HG02759 (cell line): ENCODE data around the gene ZBTB16.

ENCODE experiments used
- ATAC-seq: cut with Tn5 transposase; IDR thresholded peaks from one replicate; pipeline ENCODE4 v1.9.1; 2021; ENCODE audit warnings: mild to moderate bottlenecking, moderate library complexity; ENCODE audit not compliant: unreplicated experiment

Gene ZBTB16

DNA sequence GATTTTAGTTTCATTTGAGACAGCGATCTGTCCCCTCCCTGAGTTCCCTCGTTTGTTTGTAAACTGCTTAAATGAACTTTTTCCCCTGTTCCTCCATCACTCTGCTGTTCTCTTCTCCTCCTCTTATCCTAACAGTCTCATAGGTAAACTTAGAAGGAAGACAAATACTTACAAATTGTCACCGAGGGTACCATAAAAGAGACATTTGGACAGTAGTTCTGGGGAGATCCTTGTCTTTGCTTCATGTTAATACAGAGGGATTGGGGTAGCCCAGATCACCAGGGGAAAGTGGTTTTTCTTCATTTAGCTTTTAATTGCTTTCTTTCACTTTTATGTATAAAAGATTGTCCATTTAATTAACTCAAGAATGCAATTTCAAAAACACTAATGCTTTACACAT is 46.1 kb downstream of the ZBTB16 start:
- no peak for ATAC-seq

DNA sequence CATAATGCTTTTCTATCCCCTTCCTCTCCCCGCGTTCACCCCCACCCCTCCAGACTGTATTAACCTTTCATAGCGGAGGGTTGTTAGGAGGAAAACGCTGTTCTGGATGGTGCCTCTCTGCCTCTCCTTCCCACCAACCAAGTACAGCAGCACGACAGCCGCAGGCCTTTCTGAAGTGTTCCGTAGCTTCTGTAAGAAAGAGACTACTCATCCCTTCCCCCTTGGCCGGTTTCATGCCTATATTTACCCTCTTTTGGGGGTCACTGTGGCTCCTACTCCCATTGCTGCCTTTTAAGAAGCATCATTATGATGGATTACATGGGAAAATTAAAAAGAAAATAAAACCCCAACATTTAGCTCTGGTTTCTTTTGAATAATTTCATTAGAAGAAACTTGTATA is 46.5 kb downstream of the ZBTB16 start:
- no peak for ATAC-seq

DNA sequence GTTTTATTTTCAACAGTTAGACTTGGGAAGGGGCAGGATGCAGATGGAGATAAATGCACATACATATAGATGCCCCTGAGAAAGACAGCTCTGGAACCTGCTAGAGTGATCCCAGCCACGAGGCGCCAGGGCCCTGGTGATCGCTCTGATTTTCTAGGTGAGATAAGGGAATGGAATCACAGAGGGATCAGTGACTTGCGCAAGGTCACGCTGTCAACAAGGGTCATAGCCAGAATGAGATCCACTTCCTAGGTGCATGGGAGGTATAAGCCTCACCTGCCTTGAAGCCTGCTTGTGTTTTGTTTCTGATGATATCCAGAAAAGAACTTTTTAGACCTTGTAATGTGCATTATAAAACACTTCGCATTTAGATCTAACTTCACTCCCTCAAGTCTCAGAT is 47.5 kb downstream of the ZBTB16 start:
- no peak for ATAC-seq

DNA sequence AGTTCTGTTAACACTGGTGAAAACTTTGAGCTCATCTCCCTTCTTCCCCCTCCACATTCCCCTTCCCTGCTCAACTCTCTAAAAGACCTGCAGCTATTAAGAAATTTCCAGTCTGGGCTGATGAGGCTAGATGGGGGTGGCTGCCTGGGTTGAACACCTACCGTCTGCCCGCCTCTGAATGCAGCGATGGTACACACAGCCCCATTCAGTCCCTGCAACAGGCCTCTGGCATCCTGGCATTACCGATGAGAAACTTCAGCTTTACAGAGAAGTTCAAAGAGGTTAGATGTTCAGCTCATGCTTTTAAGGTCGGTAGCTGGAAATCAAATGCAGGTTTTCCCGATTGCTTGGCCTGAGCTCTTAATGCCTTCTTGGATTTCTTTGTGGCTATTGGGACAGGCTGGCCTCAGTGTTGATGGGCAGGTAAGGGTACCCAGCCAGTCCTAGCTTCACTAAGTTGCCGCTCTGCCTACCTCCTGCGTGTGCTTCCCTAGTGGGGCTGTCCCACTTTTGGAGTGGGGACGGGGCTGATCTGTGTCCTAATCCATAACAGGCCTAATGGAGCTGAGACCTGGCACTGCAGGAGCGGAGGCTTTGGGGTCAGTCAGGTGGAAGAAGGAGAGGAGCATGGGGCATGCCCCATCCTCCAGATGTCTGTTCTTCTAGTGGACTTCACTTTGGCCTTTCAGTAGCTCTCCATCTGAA is 49.1 kb downstream of the ZBTB16 start:
- no peak for ATAC-seq

DNA sequence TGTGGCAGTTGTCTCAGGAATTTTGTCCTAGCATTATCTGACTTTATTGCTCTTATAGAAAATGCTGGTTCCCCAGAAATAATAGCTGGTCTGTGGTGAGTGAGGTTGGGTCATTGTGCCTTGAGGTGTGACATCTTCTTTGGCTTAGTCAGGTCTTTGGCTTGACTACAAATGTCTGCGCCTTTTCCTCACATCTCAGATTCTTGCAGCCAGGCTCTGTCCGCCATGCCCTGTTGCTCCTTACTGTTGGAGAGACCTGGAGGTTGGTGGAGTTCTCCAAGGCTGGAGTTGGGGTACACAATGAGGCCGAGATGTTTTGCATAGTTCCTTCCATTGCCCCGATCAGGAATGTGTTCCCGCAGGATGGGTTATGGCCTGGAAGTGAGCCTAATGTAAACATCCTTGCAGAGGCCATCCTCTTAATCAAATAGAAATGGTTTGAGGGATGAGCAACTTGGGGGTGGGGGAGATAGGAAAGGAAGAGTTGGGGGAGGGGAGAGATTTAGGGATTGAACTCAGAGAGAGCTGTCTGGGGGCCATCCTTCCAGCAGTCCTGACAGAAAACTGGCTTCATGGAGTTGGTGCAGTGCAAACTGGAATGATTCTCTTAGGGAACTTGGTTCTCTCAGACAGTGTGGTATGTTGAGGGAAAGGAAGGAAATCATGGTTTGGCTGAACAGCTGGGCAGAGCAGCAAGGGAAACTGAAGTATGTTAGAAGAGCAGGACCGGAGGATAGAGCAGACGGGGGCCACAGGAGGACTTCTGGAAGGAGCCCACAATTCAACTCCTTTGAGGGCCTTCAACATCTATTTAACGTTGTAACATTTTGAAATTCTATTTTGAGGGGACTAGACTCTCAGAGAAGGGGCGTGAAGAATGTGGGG is 49.9 kb downstream of the ZBTB16 start:
- ATAC-seq: no peak

DNA sequence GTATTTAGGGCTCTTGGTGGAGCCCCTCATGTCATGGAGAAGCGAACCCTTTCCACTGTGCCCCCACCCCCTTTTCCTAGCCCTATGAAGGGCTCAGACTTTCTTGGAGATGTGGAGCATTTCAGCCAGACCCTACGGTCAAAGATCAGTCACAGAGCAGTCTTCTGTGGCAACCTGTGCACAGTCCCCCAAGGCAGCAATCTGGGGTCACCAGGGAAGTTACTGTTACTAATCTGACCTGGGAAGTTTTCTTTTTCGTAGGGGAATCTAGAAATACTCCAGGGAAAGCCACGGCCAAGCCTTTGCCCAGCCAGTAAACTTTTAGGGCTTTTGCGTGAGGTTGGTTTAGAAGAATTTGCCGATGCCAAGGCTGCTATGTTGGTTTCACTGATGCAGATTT is 50.6 kb downstream of the ZBTB16 start:
- ATAC-seq: no peak

DNA sequence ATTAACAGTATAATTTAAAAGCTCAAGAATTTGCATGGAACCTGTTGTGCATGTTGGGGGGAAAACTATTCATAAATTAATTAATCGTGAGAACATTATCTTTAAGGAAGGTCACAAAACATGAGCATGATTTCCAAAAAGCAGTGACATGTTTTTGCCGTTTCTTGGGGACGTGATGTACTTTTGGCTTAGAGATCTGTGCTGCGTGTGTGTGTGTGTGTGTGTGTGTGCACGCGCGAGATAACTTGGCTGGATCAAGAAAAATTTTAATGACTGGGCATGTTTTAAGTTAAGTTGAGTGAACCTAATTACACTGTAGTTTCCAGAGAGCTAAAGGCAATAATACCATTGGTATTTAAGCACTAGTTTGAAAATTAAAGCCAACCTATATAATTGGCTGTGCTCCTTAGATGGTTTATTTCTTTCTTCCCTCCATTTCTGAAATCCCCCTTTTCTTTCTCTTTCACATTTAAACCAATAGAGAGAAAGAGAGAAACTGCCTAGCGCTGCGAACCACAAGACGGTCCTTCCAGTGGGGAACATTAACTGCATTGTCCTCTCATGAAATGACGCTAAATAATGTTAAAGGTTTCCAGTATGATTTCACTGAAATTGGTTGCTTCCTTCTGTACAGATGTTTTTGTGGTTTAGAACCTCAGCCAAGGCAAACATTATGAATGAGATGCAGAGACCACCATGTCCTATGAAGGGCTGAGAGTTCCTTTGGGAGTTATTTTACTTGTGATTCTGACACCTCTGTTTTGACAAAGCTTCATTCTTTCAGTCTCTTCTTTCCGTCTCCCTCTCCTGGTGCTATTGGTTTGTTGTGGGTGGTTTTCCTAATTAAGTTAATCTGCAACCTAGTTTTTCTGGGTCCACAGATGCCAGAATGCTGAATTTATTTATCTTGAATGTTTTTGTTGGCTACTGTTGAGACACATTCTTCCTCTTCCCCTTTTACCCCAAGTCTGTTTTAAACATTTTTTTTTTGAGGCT is 51.7 kb downstream of the ZBTB16 start:
- ATAC-seq: no peak

DNA sequence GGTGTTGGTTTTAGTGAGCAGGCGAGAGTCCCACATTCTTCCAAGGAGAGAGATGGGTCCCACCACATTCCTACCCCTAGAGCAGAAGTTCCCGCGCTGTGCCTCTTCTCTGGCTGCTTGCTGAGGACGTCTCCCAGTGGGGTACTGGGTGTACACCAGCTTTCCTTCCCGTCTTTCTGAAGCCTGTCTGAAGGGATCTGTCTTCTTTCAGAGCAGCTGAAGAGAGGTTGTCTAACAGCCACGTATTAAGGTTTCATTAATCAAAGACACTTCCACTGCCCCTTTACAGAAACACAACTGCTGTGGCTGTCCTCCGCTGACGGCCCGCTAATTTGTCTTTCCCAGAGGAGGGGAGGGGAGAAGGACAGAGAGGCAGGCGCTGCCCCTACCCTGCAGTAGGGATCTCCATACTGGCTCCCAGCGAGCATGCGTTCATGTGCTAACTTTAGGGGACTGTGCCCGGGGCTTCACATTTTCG is 56.0 kb downstream of the ZBTB16 start:
- ATAC-seq: no peak

DNA sequence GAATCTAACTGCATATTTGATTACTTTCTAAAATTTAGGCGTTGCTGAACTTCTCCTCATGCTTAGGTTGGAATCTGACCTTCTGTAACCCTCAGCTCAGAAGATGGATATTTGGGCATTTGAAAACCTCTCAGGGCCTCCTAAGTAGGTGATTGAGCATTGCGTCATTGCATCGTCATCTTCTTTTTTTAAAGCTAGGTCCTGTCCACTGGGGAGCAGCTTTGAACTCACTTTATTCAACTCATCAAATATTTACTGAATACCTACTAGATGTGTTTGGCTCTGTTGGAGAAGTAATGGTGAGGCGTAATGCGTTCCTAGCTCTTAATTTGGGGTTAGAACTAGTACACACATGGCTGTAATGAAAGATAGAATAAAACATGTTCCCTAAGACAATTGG is 56.8 kb downstream of the ZBTB16 start:
- no peak for ATAC-seq

DNA sequence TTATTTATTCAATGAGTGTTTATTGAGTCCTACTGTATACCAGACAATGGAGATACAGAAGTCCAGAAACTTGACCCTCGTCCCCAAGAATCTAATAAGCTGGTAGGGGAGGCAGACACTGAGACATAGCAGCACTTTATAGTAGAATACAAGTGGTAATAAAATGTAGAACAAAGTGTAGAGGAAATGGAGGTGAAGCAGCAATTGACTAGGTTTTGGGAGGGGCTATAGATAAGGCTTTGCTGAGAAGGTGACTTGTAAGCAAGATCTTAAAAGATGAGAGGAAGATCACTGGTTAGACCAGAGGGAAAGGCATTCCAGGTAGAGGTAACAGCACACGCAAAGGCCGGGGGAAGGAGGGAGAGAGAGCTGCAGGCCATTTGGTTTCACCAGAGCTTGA is 57.3 kb downstream of the ZBTB16 start:
- ATAC-seq: no peak

DNA sequence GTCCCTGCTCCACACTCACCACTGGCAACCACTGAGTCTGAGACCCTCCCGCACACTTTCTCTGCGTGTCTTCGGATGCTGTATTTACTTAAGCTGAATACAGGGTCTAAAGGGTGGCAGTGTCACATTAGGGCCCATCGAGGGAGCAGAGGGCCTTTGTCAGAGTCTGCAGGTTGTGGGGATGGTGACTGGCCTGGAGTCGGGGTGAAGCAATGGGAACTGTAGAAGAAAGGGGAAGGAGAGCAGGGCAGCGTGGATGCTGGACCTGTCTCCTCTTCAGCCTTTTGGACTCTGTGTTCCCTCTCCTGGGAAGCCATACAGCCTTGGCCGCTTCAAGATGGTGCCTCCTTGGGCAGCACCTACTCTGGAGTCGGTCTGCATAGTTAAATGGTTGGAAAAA is 61.1 kb downstream of the ZBTB16 start:
- ATAC-seq: no peak

DNA sequence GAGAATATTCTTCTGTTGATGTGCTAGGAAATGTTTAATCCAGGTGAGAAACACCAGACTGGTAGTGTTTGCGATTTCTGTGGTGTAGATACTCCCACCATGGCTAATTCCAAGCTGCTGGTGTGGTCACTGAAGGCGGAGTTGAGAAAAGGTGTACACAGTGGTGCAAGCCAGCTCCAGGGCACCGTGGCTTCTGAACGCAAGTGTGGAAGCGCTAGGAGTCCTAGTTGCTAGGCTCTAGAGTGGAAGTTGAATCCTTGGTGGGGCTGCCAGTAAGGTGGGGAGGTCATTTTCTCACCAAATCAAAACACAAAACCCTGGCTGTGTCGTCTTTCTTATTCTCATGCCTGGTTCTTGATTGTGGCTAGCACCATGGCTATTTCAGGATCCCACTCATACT is 61.6 kb downstream of the ZBTB16 start:
- no peak for ATAC-seq

DNA sequence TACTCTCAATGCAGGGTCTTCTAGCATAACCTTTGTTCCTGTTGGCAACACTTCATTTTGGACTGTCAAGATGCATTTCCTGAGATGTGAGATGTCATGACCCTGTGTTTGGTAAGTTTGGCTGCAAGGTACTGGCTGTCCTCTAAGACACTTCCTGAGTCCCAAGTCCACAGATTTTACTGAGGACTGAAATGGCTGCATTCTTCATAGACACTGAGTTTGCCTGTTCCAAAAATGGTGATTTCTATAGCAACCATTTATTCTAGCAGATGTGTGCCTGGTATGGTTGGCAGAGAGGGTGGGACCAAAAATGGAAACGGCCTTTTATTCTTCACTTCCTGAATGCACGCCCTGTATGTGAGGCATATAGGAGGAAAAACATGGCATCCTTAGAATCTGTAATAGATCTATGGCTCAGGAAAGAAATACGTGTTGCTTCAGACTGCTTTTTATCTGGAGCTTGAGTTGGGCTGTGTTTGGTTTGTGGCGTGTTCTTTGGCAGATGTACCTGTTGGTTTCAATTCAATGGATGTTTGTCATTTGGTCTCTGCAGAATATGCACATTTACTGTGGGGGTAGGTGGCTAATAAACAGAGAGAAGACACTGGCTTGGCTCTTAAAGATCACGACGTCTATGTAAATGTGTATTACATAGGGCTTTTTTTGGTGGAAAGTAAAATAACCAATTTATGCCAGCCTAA is 62.4 kb downstream of the ZBTB16 start:
- ATAC-seq: no peak

DNA sequence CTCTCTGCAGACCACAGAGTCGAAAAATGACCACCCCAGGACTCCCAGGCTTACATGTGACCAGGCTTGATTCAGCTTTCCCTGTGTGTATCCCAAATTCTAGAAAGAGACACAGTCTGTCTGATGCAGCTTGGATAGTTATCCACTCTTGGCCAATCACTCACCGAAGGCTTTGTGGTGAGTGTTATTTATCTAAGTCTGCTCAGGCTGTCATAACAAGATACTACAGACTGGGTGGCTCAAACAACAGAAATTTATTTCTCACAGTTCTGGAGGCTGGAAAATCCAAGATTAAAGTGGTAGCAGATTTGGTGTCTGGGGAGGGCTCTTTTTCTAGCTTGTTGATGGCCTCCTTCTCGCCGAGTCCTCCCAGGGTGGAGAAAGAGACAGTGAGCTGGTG is 63.2 kb downstream of the ZBTB16 start:
- ATAC-seq: no peak

DNA sequence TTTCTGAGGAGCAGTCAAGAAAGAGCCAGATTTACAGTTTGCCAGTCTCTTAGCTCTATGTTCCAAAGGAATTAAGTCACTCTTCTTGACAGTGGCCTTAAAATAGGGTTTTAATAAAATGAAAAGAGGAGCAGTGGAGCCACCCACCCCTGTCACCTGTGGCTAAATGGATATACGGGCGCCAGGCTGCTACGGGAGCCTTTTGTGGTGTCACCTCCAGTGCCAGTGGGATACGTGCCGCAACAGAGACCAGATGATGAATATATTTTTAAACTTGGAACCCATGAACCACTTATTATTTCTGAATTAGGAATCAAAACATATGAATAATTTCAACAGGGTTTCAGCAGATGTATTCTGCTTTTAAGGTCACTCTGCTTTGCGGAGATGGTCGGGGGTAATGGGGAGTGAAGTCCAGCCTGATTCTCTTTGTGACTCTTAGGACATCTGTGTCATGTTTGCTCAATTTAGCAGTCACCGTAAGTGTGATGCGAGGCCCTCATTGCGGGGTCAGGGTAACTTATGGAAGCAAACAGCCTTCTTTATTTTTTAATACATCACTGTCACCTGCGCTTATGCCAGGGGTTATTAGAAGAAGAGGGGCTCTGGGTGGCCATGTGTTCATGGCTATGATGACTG is 64.3 kb downstream of the ZBTB16 start:
- no peak for ATAC-seq

DNA sequence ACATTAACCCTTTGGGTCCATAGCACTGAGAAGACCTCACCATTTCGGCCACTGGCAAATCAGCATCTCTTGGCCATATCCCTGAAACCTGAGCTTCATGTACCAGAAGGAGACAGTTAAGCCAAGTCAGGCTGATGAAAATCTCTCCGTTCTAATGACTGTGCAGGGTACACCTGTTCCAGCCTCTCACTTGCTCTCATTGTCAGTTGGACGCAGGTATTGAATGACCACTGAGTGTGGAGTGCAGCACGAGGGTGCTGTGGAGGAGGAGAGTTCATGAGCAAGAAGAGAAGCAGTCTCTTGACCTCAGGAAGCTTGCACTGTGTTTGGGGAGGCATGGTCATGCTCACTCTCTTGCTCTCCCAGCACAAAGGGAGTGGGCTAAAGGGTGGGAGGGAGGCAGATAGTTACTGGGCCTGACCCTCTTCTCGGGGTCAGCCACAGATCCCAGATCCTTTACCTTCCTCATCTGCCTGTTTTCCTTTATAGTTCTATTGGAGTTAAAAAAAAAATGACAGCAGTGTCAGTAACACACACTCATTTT is 65.2 kb downstream of the ZBTB16 start:
- no peak for ATAC-seq

DNA sequence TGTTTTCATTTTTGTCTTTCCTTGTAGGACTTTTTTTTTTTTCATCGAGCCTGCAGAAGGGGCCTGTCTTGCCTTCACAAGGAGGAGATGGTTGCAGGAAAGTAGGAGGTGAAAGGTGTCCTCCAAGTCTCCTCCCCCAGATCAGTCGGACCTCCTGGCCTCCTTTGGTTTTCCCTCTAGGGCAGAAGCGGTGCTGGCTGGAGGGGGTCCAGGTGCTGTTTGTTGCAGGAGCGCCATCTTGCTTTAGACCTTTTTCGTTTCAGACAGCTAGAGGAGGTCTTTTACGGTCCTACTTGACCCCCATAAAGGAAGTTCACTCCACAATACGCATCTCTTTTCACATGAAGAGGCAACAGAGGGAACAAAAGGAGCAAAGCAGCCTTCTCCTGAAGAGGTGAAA is 66.0 kb downstream of the ZBTB16 start:
- ATAC-seq: no peak

DNA sequence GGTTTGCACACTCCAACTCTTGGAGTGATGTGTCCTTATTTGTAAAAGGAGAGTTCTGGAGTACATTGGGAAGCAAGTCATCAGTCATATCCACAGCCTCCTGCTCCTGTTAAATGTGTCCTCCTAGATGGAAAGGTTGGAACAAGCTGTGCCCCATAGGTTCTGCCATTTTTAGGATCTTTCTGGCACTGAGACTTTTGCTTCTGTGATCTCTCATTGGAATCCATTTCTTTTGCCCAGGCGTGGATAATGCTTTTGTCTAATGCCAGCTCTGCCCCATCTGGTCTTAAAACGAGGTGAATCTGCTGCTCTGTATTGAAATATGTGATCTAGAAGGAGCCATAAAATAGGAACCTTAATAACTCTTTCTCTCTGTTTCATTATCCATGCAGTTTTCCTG is 66.4 kb downstream of the ZBTB16 start:
- no peak for ATAC-seq

DNA sequence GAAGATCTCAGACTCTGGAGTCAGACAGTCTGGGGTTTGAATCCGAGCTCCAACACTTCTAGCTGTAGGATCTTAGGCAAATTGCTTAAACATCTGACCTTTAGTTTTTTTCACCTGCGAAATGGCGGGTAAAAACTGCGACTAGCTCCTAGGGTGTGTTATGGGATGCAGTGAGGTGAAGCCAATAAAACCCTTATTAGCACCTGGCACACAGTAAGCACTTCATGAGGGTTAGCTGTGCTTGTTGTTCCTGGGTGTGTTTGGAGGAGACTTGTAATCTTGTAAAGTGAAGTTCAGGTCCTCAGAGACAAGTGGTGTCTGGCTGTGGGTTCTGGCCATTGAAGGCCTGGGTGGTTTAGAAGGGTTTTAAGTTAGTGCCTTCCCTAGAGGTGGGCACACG is 68.9 kb downstream of the ZBTB16 start:
- ATAC-seq: no peak

DNA sequence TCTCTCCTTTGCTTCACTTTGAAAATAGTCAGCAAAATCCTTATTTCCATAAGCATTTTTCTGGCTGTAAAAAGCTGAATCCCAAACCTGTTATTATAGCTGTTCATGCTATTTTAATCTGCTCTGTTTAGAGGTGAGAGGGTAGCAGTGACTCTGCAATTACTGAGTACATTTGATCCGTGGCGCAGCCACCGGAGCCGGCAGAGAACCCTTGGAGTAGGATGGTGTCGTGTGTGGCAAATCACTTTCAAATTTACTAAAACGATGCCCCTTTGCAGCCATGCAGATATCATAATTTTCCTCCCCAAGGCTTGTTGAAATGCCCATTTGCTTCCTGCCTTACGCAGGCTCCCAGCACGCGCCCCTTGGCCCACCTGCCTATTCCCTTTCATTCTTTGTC is 69.6 kb downstream of the ZBTB16 start:
- ATAC-seq: no peak
